NCI-H1048 (cell line): Measurements from ENCODE around the gene BTBD2.

Experiments used
- DNase-seq: peaks from one replicate; lab custom pipeline; 2025; lab: John Stamatoyannopoulos, UW

BTBD2 gene

GRCh38 chr19:2050991-2051772 lies 35.7 kb upstream of the BTBD2 start, which contains the start of gene MKNK2:
Gene MKNK2, minus strand, starts transcription at chr19:2051244. Its CDS starts 393 bp downstream, at chr19:2050851.
- DNase-seq, result peak; percentile 66

DNA sequence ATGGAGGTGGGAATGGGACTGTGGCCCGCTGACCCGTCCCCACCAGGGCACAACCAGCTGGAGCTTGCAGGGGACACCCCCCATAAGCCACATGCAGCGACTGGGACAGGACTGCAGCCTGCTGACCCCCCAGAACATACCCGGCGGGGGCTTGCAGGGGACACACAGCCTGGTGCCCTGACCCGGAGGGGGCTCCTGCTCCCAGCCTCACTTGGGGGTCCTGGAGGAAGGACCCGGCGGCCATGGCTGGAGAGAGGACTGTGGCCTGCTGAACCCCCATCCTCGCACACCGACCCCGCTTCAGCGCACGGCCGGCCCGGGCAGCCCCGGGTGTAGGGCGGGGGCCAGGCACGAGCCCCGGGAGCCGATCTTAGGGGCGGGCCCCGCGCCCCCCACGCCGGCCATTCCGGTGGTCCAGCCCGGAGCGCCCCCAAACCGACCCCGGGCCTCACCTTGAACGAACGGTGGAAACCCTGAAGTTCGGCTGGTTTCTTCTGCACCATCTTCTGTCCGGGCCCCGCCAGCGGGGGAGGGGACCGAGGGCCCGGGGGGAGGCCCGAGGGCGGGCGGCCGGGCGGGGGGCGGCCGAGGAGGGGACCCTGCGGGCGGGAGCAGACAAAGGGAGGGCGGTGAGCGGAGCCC lies 35.0 kb upstream of the BTBD2 start:
- DNase-seq, result no peak

DNA sequence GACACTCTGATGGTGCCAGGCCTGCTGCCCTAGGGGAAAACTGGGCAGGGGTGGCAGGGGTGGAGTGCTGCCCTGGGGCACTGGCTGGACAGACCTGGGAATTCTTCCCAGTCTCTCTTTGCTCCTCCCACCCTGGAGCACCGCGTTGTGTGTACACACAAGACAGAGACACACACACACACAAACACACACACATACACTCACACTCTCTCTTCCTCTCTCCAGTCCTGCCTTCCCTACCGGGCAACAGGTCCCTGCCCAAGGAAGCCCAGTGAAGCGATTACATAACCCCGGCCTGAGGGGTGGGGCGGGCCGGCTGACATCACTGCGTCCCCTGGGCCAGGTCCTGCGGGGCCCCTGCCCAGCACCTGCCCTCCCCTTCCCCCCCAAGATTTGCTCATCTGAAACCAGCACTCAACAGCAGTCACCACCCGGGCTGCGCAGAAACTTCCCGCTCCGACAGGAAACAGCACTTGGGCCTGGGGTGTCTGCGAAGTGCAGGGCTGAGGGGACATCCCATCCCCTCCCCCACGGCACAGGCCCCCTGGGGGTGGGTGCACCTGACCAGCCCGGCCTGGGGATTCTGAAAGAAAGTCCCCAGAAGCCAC lies 34.3 kb upstream of the BTBD2 start:
- no peak for DNase-seq

- no peak for DNase-seq
Observed at GRCh38 chr19:2048959-2049740, 33.6 kb upstream of the BTBD2 start.

DNA sequence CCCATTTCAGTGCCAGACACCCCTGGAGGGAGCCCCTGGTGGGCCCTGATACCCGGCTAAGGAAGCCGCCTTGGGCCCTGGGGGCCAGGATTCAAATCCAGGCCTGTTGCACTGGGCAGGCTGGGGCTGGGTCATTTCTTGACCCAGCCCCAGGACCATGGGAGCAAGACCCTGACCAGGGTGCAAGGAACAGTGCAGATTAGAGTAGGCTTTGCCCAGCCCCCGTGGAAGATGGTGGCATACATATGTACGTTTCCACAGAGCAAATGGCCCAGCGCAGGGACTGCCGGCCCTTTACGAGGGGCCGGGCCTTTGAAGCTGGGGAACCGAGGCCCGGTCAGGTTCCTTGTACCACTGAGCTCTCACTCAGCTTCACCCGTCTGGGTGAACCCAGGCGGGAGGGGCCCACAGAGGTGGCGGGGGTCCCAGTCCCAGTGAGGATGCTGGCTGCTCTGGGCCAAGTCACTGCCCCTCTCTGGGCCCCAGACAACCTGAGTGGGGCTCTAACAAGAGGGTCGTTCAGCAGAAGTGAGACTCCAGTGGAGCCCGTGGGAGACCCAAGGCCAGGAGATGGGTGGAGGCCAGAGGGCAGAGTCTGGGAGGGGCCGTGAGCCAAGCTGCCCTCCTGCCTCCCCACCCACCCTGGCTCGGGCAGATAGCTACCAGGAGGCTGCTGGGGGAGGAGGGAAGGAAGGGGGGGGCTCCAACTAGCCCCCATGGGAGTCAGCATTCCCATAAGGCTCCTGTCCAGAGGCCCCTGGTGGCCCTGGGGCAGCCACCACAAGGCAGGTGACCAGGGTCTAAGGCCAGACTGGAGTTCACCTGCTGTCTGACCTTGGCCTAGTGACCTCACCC lies 32.8 kb upstream of the BTBD2 start:
- DNase-seq, result no peak

DNA sequence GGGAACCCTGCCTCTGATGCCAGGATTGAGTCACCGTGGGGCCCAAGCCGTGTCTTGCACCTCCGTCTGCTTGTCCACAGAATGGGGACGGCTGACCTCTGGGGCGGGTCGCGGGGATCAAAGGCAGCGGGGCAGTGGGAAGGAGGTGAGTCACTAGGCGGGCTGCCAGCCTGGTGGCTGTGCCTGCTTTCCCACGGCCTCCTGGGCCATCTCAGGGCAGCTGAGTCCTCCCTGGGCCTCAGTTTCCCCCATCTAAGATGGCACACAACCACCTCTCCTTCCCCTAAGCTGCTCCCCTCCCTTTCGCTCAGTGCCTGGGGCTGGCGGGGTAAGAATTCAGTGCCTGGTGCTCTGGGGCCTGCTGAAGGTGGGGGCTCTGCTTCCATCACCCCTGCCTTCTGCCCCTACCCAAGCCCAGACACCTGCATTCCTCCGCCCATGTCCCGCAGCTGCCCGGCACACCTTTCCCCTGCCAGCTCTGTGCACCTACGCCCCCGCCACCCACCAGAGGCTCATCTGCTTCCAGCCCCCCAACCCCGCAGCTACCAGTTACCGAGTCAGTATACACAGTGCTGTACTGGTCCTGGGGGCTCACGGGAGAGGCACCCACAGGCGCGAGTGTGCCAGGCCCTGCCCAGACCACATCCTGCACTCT lies 32.1 kb upstream of the BTBD2 start:
- no peak for DNase-seq

DNA sequence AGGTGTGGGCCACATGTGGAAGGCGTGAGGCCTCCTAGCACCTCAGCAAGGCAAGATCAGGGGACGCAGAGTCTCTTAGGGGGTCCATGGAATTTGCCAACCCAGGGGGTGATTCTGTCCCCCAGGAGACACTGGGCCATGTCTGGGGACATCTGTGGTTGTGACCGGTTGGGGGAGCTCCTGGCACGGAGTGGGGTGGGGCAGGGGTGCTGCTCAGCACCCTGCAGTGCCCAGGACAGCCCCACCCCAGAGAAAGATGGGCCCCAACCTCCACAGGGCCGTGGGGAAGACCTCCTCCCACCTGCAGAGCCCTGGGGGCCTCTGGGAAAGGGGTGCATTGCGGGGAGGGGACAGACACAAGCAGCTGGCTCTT lies 31.5 kb upstream of the BTBD2 start:
- no peak for DNase-seq

DNA sequence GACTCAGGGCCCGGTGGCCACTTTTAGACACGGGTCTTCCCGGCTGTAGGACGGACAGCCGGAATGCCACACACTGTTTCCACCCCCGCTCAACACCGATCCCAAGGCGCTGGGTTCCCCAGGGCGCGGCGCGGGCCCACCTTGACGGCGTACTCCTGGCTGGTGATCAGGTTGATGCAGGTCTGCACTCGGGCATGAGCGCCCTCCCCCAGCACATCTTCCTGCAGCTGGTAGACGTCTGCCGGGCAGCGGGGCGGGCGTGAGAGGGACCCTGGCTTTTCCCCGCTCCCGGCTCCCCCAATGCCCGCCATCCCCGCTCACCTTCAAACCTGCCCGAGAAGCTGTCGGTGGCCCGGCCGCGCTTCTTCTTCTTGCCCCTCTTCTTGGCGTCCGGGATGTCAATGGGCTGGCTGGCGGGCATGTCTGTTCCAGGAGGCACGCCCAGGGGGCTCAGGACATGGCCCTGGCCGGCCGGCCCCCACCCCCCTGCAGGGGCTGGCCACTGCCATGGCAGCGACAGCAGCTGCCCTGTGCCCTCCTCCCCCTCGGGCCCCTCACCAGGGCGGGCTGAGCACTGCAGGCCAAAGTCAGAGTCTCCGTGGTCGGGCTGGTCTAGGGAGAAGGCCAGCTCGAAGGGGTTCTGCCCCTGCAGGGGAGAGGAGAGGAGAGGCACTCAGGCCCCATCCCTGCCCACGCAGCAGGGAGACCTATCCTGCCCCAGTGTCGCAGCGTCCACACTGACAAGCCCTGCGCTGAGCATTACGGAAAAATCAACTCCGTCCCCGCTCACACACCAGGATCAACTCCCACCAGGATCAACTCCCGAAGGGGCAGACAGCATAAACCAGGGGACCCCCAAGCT lies 30.8 kb upstream of the BTBD2 start:
- no peak for DNase-seq

GRCh38 chr19:2045501-2046045 lies 30.1 kb upstream of the BTBD2 start:
- no peak for DNase-seq

- no peak for DNase-seq
Observed at GRCh38 chr19:2044709-2045500, 29.4 kb upstream of the BTBD2 start.

DNA sequence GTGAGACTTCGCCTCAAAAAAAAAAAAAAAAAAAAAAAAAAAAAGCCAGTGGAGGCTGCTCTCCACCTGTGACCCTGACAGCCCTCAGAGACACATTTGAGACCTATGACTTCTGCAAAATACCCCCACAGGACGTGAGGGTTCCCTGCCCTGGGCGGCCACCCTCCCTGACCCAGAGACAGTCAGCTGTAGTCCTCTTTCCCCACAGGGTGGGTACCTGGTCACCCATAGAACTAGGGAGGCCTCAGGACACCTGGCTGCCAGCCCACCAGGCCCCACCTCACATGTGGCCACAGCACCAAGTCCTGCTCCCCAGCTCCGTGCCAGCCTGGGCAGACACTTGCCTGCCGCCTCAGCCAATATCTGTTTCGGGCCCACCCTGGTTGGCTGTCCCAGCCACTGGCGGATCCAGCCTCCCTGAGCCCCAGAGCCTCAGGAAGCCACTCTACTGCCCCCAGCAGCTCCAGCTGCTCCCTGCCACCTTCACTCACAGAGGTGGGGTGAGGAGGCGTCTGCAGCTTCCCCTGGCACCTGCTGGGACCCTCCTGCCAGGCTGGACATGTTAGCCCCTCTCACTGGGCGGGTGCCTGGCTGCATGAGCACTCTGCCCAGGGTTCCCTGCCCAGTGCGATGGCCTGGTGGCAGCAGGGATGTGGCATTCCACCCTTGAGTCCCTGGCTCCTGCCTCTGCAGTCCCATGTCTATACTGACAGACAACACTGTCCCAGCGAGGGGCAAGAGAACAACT lies 28.6 kb upstream of the BTBD2 start:
- no peak for DNase-seq

- no peak for DNase-seq
Observed at GRCh38 chr19:2043251-2043641, 27.7 kb upstream of the BTBD2 start.

DNA sequence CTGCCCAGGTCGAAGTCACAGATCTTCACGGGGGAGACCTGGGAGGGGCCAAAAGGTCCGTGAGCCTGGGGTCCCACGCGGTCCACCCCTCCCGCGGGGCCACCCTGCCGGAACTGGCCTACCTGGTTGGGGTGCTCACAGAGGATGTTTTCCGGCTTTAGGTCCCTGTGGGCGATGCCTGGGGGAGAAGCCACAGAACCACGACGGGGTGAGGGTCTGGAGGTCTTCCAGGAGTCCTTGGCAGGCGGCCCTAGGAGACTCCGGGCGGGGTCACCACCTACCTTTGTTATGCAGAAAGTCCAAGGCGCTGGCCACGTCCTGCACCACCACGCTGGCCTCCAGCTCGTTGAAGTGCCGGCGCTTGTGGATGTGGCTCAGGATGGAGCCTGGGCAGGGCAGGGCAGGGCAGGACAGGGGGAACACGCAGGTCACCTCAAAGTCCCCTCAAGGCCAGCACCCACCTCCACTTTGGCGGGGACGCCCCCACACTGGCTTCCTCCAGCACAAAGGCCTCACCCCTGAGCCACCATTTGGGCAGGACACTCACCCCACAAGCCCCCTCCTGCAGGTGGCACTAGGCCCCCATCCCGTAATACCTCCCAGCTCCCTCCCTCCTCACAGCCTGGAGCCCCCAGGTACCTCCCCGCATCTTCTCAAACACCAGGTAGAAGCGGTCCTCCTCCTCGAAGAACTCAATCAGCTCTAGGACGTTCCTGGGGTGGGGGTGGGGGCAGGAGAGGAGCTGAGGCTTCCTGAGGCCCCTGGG lies 27.2 kb upstream of the BTBD2 start:
- DNase-seq, result no peak

DNA sequence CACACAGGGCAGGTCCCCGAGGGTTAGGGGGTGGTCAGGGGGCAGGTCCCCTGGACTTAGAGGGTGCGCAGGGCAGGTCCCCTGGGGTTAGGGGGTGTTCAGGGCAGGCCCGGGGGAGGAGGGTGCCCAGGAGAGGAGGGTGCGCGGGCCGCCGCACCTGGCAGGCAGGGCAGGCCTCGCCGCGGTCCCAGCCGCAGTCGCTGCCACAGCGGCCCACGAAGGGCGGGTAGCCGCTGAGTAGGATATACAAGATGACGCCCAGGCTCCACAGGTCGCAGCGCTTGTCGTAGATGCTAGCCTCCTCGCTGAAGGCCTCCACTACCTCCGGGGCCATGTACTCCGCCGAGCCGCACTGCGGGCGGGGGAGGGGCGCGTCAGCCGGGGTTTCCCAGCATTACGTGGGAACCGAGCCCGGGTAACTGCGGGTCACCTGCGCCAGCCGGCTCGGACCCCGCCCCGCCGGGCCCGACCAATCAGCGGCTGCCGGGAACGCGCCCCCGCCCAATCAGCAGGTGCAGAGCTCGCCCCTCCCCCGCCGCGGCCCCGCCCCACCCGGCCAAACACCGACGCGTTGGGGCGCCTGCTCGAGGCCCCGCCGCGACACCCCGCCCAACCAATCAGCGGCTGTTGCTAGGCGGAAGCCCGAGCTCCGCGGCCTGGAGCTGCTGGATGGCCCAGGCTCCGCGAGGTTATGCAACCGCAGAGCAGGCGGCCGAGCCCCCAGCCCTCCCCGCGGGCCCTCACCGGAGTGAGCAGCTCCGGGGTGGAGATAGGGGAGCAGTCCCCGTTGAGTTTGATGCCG lies 26.4 kb upstream of the BTBD2 start:
- DNase-seq, result peak; percentile 95

DNA sequence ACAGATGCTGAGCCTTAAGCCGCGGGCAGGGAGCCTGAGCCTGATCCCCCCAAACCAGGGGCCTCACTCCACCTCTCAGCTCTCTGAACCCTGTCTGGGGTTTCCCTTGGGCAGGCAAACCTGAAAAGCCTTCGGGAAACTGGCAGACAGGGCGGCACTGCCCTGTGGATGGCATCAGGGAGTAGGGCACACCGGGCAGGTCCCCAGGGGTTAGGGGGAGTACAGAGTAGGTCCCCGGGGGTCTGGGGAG lies 25.8 kb upstream of the BTBD2 start:
- DNase-seq, result no peak

GRCh38 chr19:2040647-2041432 lies 25.3 kb upstream of the BTBD2 start:
- DNase-seq, result no peak
